ENCODE measurements around the gene LTC4S. TPM values are rescaled to one million over a fixed set of nuclear protein-coding genes. Genes with fewer than 3 reads are reported as not detected.

LTC4S gene
- total and polyA plus RNA-seq, 9 of the 15 experiments (the other 6 are each of a cell fraction or from before 2014, with no cell fraction given) = 0.17 to 0.77 (median 0.75) TPM; not detected in 6

DNA sequence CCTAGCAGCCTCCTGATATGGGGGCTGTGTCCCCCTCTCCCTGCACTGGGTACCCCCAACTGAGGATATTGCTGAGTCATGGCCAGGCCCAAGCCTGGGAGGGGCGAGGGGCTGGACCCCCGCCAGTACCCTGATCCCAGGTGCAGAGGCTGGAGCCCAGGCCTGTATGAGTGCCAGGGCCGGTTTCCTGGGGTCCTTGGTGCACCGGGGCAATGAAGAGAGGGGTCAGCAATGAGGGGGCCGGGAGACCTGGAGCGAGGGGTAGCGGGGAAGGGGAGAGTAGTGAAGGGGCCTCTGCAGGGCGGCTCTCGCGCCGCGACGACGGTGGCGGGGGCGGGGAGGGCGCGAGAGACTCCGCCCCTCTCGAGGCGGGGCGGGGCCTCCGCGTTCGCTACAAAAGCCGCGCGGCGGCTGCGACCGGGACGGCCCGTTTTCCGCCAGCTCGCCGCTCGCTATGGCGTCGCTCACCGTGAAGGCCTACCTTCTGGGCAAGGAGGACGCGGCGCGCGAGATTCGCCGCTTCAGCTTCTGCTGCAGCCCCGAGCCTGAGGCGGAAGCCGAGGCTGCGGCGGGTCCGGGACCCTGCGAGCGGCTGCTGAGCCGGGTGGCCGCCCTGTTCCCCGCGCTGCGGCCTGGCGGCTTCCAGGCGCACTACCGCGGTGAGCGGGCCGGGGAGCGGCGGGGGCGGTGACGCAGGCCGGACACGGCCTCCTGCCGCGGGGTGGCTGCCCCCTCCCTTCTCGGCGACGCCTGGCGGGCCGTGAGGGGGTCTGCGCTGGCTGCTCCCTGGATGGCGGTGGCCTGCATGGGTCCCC lies 26.9 kb downstream of the LTC4S start, which contains the start of gene SQSTM1 (continued):
- TF ChIP-seq ZNF12 (CRISPR knock-in tag; IDR thresholded peaks at IDR 0.05) = peak; percentile 45; the same call in 1 of the 2 replicates
- TF ChIP-seq, protein P1, sequence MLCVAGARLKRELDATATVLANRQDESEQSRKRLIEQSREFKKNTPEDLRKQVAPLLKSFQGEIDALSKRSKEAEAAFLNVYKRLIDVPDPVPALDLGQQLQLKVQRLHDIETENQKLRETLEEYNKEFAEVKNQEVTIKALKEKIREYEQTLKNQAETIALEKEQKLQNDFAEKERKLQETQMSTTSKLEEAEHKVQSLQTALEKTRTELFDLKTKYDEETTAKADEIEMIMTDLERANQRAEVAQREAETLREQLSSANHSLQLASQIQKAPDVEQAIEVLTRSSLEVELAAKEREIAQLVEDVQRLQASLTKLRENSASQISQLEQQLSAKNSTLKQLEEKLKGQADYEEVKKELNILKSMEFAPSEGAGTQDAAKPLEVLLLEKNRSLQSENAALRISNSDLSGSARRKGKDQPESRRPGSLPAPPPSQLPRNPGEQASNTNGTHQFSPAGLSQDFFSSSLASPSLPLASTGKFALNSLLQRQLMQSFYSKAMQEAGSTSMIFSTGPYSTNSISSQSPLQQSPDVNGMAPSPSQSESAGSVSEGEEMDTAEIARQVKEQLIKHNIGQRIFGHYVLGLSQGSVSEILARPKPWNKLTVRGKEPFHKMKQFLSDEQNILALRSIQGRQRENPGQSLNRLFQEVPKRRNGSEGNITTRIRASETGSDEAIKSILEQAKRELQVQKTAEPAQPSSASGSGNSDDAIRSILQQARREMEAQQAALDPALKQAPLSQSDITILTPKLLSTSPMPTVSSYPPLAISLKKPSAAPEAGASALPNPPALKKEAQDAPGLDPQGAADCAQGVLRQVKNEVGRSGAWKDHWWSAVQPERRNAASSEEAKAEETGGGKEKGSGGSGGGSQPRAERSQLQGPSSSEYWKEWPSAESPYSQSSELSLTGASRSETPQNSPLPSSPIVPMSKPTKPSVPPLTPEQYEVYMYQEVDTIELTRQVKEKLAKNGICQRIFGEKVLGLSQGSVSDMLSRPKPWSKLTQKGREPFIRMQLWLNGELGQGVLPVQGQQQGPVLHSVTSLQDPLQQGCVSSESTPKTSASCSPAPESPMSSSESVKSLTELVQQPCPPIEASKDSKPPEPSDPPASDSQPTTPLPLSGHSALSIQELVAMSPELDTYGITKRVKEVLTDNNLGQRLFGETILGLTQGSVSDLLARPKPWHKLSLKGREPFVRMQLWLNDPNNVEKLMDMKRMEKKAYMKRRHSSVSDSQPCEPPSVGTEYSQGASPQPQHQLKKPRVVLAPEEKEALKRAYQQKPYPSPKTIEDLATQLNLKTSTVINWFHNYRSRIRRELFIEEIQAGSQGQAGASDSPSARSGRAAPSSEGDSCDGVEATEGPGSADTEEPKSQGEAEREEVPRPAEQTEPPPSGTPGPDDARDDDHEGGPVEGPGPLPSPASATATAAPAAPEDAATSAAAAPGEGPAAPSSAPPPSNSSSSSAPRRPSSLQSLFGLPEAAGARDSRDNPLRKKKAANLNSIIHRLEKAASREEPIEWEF (CRISPR knock-in tag; IDR thresholded peaks at IDR 0.05) = no peak
- TF ChIP-seq NUFIP1 (IDR thresholded peaks at IDR 0.05; ENCODE audit: partially characterized antibody) = no peak
- no peak for TF ChIP-seq RFX5 (IDR thresholded peaks at IDR 0.05; ENCODE audit: low read depth, low read length)
- TF ChIP-seq CREBBP (IDR thresholded peaks at IDR 0.05; ENCODE audit: low read depth, low read length) = no peak
- no peak for TF ChIP-seq ZNF124 (CRISPR knock-in tag; IDR thresholded peaks at IDR 0.05)
- TF ChIP-seq ZNF41 (CRISPR knock-in tag; conservative IDR thresholded peaks at IDR 0.05) = no peak
- TF ChIP-seq, protein P2, sequence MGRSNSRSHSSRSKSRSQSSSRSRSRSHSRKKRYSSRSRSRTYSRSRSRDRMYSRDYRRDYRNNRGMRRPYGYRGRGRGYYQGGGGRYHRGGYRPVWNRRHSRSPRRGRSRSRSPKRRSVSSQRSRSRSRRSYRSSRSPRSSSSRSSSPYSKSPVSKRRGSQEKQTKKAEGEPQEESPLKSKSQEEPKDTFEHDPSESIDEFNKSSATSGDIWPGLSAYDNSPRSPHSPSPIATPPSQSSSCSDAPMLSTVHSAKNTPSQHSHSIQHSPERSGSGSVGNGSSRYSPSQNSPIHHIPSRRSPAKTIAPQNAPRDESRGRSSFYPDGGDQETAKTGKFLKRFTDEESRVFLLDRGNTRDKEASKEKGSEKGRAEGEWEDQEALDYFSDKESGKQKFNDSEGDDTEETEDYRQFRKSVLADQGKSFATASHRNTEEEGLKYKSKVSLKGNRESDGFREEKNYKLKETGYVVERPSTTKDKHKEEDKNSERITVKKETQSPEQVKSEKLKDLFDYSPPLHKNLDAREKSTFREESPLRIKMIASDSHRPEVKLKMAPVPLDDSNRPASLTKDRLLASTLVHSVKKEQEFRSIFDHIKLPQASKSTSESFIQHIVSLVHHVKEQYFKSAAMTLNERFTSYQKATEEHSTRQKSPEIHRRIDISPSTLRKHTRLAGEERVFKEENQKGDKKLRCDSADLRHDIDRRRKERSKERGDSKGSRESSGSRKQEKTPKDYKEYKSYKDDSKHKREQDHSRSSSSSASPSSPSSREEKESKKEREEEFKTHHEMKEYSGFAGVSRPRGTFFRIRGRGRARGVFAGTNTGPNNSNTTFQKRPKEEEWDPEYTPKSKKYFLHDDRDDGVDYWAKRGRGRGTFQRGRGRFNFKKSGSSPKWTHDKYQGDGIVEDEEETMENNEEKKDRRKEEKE (IDR thresholded peaks at IDR 0.05; ENCODE audit: borderline replicate concordance in 1 of 2, control insufficient read depth in 1 of 2, low read depth in 2 of 2, low read length in 1 of 2) = no peak
- TF ChIP-seq RBBP5 (IDR thresholded peaks at IDR 0.05; ENCODE audit: borderline replicate concordance, insufficient read depth, low read length, poor library complexity, severe bottlenecking) = peak; percentile 33
- TF ChIP-seq ZNF274 (IDR thresholded peaks at IDR 0.05; ENCODE audit: borderline replicate concordance, low read depth, low read length) = no peak
- no peak; the same call in none of the 2 replicates for TF ChIP-seq ZNF431 (CRISPR knock-in tag; IDR thresholded peaks at IDR 0.05)
- no peak for TF ChIP-seq ARID4B (CRISPR knock-in tag; IDR thresholded peaks at IDR 0.05)

All from K562 (cell line).